ENCODE measurements around the gene CD6.

DNA sequence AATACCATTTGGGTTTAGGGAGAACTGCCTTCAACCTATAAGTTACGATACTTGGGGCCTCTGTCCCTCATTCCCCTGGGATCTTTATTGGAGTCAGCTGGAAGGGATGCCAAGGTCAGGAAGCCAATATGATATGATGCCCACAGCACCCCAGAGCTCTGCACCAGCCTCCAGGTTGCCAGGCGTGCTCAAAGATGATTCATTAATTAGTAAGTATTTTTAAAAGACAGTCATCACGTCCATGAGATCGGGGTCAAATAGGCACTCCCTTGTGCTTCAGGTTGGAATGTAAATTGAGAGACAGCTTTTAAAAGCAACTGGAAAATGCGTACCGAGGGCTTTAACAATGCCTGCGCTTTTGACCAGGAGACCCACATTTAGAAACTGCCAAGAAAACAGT, 73.8 kb downstream of the CD6 start:
- TF ChIP-seq, protein P1, sequence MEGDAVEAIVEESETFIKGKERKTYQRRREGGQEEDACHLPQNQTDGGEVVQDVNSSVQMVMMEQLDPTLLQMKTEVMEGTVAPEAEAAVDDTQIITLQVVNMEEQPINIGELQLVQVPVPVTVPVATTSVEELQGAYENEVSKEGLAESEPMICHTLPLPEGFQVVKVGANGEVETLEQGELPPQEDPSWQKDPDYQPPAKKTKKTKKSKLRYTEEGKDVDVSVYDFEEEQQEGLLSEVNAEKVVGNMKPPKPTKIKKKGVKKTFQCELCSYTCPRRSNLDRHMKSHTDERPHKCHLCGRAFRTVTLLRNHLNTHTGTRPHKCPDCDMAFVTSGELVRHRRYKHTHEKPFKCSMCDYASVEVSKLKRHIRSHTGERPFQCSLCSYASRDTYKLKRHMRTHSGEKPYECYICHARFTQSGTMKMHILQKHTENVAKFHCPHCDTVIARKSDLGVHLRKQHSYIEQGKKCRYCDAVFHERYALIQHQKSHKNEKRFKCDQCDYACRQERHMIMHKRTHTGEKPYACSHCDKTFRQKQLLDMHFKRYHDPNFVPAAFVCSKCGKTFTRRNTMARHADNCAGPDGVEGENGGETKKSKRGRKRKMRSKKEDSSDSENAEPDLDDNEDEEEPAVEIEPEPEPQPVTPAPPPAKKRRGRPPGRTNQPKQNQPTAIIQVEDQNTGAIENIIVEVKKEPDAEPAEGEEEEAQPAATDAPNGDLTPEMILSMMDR (IDR thresholded peaks at IDR 0.05 in 8 of 11, conservative IDR thresholded peaks at IDR 0.05 in 3 of 11) = no peak
- no peak for TF ChIP-seq POLR2A (IDR thresholded peaks at IDR 0.05)
